Smooth muscle cell (in vitro differentiated cells): ENCODE results near the gene CBX8. TPM values are rescaled to one million over a fixed set of nuclear protein-coding genes. Genes with fewer than 3 reads are reported as not detected.
A peak's percentile ranks its signal among the peaks of the same experiment; 100 is the strongest.

ENCODE experiments used
- DNase-seq: peaks from one replicate; lab custom pipeline; 2025; ENCODE audit not compliant: unreplicated experiment; lab: John Stamatoyannopoulos, UW
- H2AFZ ChIP-seq: fragments of 200-600 bp; sonication (generic); 2 replicates; pipeline ENCODE4 v1.6.0; 2016; ENCODE audit warnings: antibody characterized with exemption, low read depth, mild to moderate bottlenecking
- H3F3A ChIP-seq: fragments of 200-600 bp; sonication (generic); 2 replicates; pipeline ENCODE4 v1.6.0; 2017; ENCODE audit warnings: antibody characterized with exemption, low read depth
- H3K27ac ChIP-seq: fragments of 200-600 bp; sonication (generic); 2 replicates; pipeline ENCODE4 v1.5.1; 2016; ENCODE audit warnings: low read depth, mild to moderate bottlenecking
- H3K27me3 ChIP-seq: fragments of 200-600 bp; sonication (generic); 2 replicates; pipeline ENCODE4 v1.6.1; 2016; ENCODE audit warnings: low read depth, mild to moderate bottlenecking
- H3K36me3 ChIP-seq: fragments of 200-600 bp; sonication (generic); 2 replicates; pipeline ENCODE4 v1.5.1; 2016; ENCODE audit warnings: low read depth
- H3K4me1 ChIP-seq: fragments of 200-600 bp; sonication (generic); 2 replicates; pipeline ENCODE4 v1.5.1; 2016; ENCODE audit warnings: low read depth
- H3K4me2 ChIP-seq: fragments of 200-600 bp; sonication (generic); 2 replicates; pipeline ENCODE4 v1.6.0; 2016; ENCODE audit warnings: mild to moderate bottlenecking
- H3K4me3 ChIP-seq: fragments of 200-600 bp; sonication (generic); 2 replicates; pipeline ENCODE4 v1.5.1; 2016; ENCODE audit warnings: mild to moderate bottlenecking
- H3K79me2 ChIP-seq: fragments of 200-600 bp; sonication (generic); 2 replicates; pipeline ENCODE4 v1.6.0; 2016; ENCODE audit warnings: low read depth, mild to moderate bottlenecking
- H3K9ac ChIP-seq: fragments of 200-600 bp; sonication (generic); 2 replicates; pipeline ENCODE4 v1.6.0; 2016; ENCODE audit warnings: low read depth
- H3K9me3 ChIP-seq: fragments of 200-600 bp; sonication (generic); replicated peaks from 2 replicates; pipeline ENCODE4 v1.5.1; 2016; ENCODE audit warnings: low read depth
- H4K20me1 ChIP-seq: fragments of 200-600 bp; sonication (generic); 2 replicates; pipeline ENCODE4 v1.6.0; 2016; ENCODE audit warnings: low read depth
- WGBS: methylation state at CpG from one replicate; pipeline ENCODE4 v1.1.7; 2016; ENCODE audit warnings: low lambda C conversion rate; 5-methylcytosine and 5-hydroxymethylcytosine counted together
- polyA plus RNA-seq: library from polyadenylated mRNA; unstranded; fragments of >200 nt; fragmentation: Nextera tagmentation; extraction: Ambion mirVana; gene quantifications from 2 replicates; pipeline ENCODE4 v1.2.1, GENCODE V29; 2016
- total RNA-seq: library from RNA; depleted of rRNA; stranded (reverse); fragments of >200 nt; gene quantifications from 2 replicates; pipeline ENCODE4 v1.2.3, GENCODE V29; 2014
- TF ChIP-seq, protein P1 (sequence below): fragments of 200-600 bp; sonication (generic); IDR thresholded peaks from 2 replicates; pipeline ENCODE4 v1.5.1; 2017; ENCODE audit warnings: borderline replicate concordance, mild to moderate bottlenecking, antibody characterized with exemption; ENCODE audit not compliant: insufficient read depth, poor library complexity, severe bottlenecking

The CBX8 gene
- total and polyA plus RNA-seq, 2 experiments from 2014 or later: 2.6 to 4.3 TPM

DNA sequence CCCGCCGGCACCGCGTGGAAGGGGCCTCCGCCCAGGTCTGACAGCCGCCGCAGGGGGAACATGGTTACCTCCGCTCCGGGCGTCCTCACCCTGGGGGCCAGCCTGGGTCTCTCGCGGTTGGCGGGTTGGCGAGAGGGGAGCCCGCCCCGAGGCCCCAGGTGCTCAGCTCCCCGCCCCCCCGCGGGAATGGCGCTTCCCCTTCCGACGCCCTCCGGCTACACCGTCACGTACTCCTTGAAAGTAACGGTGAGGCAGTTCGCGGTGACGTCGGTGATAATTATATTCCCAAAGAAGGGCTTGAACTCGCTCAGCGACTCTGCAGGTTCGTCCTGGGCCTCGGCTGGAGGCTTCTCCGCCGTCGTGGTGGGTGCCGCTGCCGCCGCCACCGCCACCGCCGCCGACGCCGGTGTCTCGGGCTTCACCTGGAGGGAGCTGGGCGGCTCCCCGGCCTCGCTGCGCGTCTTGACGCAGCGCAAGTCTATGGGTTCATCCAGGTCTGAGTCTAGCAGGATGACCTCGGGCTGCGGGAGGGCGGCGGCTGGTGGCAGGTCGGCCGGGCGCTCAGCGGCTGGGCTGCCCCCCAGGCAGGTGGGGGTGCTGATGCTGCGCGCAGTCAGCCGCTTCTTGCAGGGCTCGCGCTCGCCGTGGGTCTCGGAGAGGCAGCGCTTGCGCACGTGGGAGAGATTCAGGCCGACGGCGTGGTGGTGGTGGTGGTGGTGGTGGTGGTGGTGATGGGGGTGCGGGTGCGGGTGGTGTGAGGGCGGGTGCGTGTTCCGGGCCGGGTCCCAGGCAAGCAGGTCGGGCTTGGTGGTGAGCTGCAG, 37.1 kb upstream of the CBX8 start:
- Histone ChIP-seq H3K27ac (no peak overlapping the region), H3K4me1 (peaks cover 51% of the 10 kb centered on the region), H3K4me2 (peak overlapping the region; percentile 84), H3F3A (peaks cover 10% of the 10 kb centered on the region), H3K36me3 (no peaks in the 10 kb centered on the region), H3K27me3 (peaks cover 5% of the 10 kb centered on the region), H3K9me3 (no peaks in the 10 kb centered on the region), H3K79me2 (peaks cover 26% of the 10 kb centered on the region), H4K20me1 (peaks cover 64% of the 10 kb centered on the region), H3K4me3 (no peak overlapping the region), H2AFZ (no peak overlapping the region), H3K9ac (no peak overlapping the region)
- TF ChIP-seq, protein P1, sequence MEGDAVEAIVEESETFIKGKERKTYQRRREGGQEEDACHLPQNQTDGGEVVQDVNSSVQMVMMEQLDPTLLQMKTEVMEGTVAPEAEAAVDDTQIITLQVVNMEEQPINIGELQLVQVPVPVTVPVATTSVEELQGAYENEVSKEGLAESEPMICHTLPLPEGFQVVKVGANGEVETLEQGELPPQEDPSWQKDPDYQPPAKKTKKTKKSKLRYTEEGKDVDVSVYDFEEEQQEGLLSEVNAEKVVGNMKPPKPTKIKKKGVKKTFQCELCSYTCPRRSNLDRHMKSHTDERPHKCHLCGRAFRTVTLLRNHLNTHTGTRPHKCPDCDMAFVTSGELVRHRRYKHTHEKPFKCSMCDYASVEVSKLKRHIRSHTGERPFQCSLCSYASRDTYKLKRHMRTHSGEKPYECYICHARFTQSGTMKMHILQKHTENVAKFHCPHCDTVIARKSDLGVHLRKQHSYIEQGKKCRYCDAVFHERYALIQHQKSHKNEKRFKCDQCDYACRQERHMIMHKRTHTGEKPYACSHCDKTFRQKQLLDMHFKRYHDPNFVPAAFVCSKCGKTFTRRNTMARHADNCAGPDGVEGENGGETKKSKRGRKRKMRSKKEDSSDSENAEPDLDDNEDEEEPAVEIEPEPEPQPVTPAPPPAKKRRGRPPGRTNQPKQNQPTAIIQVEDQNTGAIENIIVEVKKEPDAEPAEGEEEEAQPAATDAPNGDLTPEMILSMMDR: no peak
- 48% methylated on average over 67 of the region's 83 CpGs for WGBS
- DNase-seq: no peak

DNA sequence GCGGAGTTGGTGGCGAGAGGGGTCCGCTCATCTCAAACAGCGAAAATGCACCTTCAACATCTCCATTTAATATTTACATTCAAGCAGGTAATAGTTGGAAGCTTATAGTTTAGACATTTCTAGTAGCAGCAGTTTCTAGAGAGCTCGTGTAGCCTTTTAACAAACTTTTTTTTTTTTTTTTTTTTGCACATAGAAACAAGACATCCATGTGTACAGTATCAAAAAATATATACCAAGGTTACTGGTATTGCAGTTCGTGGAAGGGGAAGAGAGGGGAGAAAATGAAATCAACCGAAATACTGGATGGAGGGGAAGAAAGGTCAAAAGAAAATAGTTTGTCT, 36.2 kb upstream of the CBX8 start:
- TF ChIP-seq, protein P1: no peak
- Histone ChIP-seq H3K4me2 (peak overlapping the region; percentile 84), H3K9ac (no peak overlapping the region), H3K9me3 (no peaks in the 10 kb centered on the region), H3K79me2 (peaks cover 24% of the 10 kb centered on the region), H2AFZ (no peak overlapping the region), H3F3A (peaks cover 10% of the 10 kb centered on the region), H4K20me1 (peaks cover 59% of the 10 kb centered on the region), H3K27me3 (peaks cover 5% of the 10 kb centered on the region), H3K4me1 (peaks cover 50% of the 10 kb centered on the region), H3K27ac (no peak overlapping the region), H3K4me3 (peak overlapping the region; percentile 47), H3K36me3 (no peaks in the 10 kb centered on the region)
- no peak for DNase-seq
- WGBS: 36% methylated on average over 7 of the region's 7 CpGs

DNA sequence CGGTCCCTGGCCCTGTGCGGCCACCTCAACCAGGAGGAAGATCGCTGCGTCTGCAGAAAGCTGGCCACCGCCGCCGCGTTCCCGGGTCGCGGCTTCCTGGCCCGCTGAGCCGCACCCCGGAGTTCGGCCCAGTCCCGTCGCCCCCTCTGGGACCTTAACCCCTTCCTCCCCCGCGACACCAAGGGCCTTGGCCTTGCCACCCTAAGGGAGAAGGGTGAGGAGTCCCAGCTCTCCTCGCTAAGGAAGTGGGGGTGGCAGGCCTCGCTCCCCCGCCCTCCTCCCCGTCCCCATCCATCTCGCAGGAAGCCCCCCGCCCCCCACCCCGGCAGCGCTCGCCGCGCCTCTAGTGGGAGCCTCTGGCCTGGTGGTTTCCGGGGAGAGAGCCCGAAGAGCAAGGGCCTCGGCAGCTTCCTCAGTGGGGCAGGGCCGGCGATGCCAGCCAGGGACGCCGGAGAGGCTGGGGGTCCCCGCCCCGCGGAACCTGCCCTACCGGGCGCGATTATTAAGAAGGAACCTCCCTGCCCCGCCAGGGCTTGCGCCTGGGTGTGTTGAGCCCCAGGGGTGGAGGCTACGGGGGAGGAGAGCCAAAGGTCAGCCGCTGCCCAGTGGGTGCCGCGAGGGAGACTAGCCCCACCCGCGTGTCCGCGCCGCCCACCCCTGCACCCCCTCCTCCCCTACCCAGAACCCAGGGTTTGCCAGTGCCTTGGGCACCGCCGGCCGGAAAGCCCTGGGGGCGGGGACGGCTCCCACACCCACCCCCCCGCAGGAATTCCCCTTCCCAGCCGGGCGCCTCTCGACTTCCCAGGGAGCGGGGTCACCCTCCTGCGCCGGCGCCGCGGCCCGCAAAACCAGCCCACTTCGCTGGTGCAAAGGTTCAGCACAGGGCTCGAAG, 35.6 kb upstream of the CBX8 start:
- Histone ChIP-seq H3K4me1 (peaks cover 43% of the 10 kb centered on the region), H3K36me3 (no peaks in the 10 kb centered on the region), H4K20me1 (peaks cover 53% of the 10 kb centered on the region), H2AFZ (no peak overlapping the region), H3F3A (peaks cover 10% of the 10 kb centered on the region), H3K4me2 (peak overlapping the region; percentile 84), H3K4me3 (peak overlapping the region; percentile 47), H3K27ac (no peak overlapping the region), H3K9me3 (no peaks in the 10 kb centered on the region), H3K27me3 (peaks cover 5% of the 10 kb centered on the region), H3K79me2 (peaks cover 18% of the 10 kb centered on the region), H3K9ac (no peak overlapping the region)
- TF ChIP-seq, protein P1: no peak
- no peak for DNase-seq
- WGBS: 4% methylated on average over 26 of the region's 72 CpGs
